Measurements from ENCODE around the gene CMIP.
"Not testable (repeated sequence)": the region's sequence is repeated elsewhere in the genome, so short reads cannot be mapped to it uniquely, and the experiment has no call there.

Gene CMIP

GRCh38 chr16:81422153-81422552 lies 22.5 kb upstream of the CMIP start:
- DNase-seq: not testable (repeated sequence)

GRCh38 chr16:81424771-81425170 lies 19.8 kb upstream of the CMIP start:
- peak; percentile 21 to 34 for DNase-seq

GRCh38 chr16:81427219-81427618 lies 17.4 kb upstream of the CMIP start:
- no peak for DNase-seq

- peak; percentile 53 to 60 for DNase-seq
Observed at GRCh38 chr16:81429045-81429521, 15.5 kb upstream of the CMIP start.

GRCh38 chr16:81431554-81432353 lies 12.9 kb upstream of the CMIP start:
- DNase-seq: no peak

- DNase-seq: no peak
Observed at GRCh38 chr16:81432937-81433557, 11.6 kb upstream of the CMIP start.

GRCh38 chr16:81435103-81435502 lies 9.5 kb upstream of the CMIP start:
- no peak for DNase-seq

- no peak for DNase-seq
Observed at GRCh38 chr16:81435567-81435966, 9.0 kb upstream of the CMIP start.

- no peak for DNase-seq
Observed at GRCh38 chr16:81436386-81436785, 8.2 kb upstream of the CMIP start.

- peak; percentile 12 to 34 for DNase-seq
Observed at GRCh38 chr16:81437865-81438264, 6.7 kb upstream of the CMIP start.

- no peak for DNase-seq
Observed at GRCh38 chr16:81440888-81441761, 3.5 kb upstream of the CMIP start.

- no peak for DNase-seq
Observed at GRCh38 chr16:81442220-81442915, 2.2 kb upstream of the CMIP start.

- no peak for DNase-seq
Observed at GRCh38 chr16:81442916-81443687, 1.5 kb upstream of the CMIP start.

GRCh38 chr16:81443688-81444447 lies 740 bp upstream of the CMIP start:
- DNase-seq: no peak

GRCh38 chr16:81445143-81445961 lies 744 bp downstream of the CMIP start:
- DNase-seq: no peak

GRCh38 chr16:81445966-81446906 lies 1.6 kb downstream of the CMIP start:
- DNase-seq: peak; percentile 11 to 17

- DNase-seq: no peak
Observed at GRCh38 chr16:81446907-81447268, 2.3 kb downstream of the CMIP start.

GRCh38 chr16:81447383-81448101 lies 2.9 kb downstream of the CMIP start:
- DNase-seq: peak; percentile 63 to 74
